ENCODE measurements around the gene MELK.

The MELK gene

DNA sequence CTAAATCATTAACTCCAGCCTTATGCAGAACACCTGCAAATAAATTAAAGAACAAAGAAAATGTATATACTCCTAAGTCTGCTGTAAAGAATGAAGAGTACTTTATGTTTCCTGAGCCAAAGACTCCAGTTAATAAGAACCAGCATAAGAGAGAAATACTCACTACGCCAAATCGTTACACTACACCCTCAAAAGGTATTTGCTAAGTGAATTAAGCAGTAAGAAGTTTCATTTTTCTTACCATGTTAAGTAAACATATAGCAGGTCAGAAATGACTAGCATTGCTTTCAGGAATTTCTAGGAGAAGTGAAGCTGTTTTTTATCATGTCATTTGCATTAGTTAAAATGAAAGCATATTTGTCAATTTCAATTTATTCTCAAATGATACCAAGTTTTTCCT is 92.7 kb downstream of the MELK start:
- DNase-seq (ENCODE audit: low read depth): peak; percentile 5
- no peak for TF ChIP-seq CTCF (IDR thresholded peaks at IDR 0.05; ENCODE audit: insufficient read depth, low read depth, low read length, missing control alignments)
- H3K4me3 ChIP-seq (ENCODE audit: low read depth, low read length): no peak overlapping the region

GRCh38 chr9:36665921-36666431 is 93.3 kb downstream of the MELK start:
- peak; percentile 54 for DNase-seq (ENCODE audit: low read depth)

GRCh38 chr9:36671561-36671960 is 98.9 kb downstream of the MELK start:
- TF ChIP-seq CTCF (IDR thresholded peaks at IDR 0.05; ENCODE audit: insufficient read depth, low read depth, low read length, missing control alignments): no peak
- H3K4me3 ChIP-seq (ENCODE audit: low read depth, low read length): no peak overlapping the region
- no peak for DNase-seq (ENCODE audit: low read depth)

More at GRCh38 chr9:36665921-36666431, 93.3 kb downstream of the MELK start:
- no peak overlapping the region for H3K4me3 ChIP-seq (ENCODE audit: low read depth, low read length)
- no peak for TF ChIP-seq CTCF (IDR thresholded peaks at IDR 0.05; ENCODE audit: insufficient read depth, low read depth, low read length, missing control alignments)

DNA sequence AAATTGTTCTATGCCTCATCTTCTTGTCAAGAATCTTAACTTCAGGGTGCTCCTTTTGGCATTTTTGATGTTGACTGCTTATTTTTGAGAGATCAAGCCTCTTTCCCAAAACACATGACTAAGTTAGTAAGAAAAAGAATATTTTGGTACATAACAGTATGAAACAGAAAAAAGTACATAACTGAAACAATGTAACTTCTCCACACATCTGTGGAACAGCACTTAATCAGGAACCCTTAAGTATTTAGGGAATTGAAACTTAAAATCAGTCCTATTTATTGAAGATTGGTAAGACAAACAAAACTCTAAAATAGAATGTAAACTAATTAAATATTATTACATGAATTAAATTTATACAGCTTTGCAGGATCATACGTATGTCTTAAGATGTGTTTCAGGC is 103.4 kb downstream of the MELK start:
- no peak for DNase-seq (ENCODE audit: low read depth)
- no peak for TF ChIP-seq CTCF (IDR thresholded peaks at IDR 0.05; ENCODE audit: insufficient read depth, low read depth, low read length, missing control alignments)
- H3K4me3 ChIP-seq (ENCODE audit: low read depth, low read length): no peak overlapping the region

DNA sequence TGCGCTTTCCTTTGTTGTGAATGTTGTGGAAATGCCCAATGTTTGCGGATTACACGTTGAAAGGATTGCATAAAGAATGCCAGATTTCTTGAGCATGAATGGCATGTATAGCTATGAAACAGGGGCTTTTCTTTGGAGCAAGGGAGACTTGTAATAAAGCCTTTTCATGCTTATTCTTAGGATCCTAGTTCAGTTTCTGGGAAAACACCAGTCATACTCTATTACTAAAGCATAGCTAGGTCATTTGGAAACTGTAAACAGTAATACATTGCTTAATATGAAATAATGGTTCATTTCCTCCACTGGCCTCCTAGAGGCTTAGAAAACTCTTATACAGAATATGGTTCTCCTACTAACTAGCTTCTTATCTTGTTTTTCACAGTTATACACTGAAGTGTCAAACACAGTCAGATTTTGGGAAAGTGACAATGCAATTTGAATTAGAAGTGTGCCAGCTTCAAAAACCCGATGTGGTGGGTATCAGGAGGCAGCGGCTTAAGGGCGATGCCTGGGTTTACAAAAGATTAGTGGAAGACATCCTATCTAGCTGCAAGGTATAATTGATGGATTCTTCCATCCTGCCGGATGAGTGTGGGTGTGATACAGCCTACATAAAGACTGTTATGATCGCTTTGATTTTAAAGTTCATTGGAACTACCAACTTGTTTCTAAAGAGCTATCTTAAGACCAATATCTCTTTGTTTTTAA is 104.2 kb downstream of the MELK start:
- no peak for TF ChIP-seq CTCF (IDR thresholded peaks at IDR 0.05; ENCODE audit: insufficient read depth, low read depth, low read length, missing control alignments)
- H3K4me3 ChIP-seq (ENCODE audit: low read depth, low read length): no peak overlapping the region
- DNase-seq (ENCODE audit: low read depth): no peak

DNA sequence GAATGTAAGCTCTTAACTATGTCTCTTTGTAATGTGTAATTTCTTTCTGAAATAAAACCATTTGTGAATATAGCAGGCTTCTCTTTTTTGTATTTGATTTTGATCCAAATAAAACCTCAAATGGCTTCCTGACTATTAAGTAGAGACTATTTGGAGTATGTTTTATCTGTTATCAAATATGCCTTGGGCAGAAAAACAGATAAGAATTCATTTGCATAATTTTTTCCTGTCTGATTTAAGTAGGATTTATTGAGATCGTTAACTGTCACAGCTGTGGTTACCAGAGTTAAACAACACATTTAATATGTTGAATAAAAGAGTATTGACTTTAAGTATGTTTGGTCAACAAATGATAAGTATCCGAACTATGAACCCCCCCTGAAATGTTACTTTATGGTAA is 104.9 kb downstream of the MELK start:
- TF ChIP-seq CTCF (IDR thresholded peaks at IDR 0.05; ENCODE audit: insufficient read depth, low read depth, low read length, missing control alignments): no peak
- DNase-seq (ENCODE audit: low read depth): no peak
- no peak overlapping the region for H3K4me3 ChIP-seq (ENCODE audit: low read depth, low read length)

GRCh38 chr9:36679710-36680109 is 107.0 kb downstream of the MELK start:
- no peak for TF ChIP-seq CTCF (IDR thresholded peaks at IDR 0.05; ENCODE audit: insufficient read depth, low read depth, low read length, missing control alignments)
- DNase-seq (ENCODE audit: low read depth): no peak
- H3K4me3 ChIP-seq (ENCODE audit: low read depth, low read length): no peak overlapping the region

Data from GM12865 (cell line).